Nephron (organoid): ENCODE measurements around the gene GAREM1.

Experiments
- H3K27ac Mint-ChIP-seq, 3 experiments: 2 replicates each; pipeline ENCODE4 v1.8.0; 2020; ENCODE audit warnings: mixed read lengths in 3 of 3, mild to moderate bottlenecking in 2 of 3, moderate library complexity in 1 of 3
- H3K27me3 Mint-ChIP-seq: 2 replicates; pipeline ENCODE4 v1.8.0; 2021; ENCODE audit warnings: low read depth, mild to moderate bottlenecking, moderate library complexity, mixed read lengths
- H3K36me3 Mint-ChIP-seq: 2 replicates; pipeline ENCODE4 v1.8.0; 2020; ENCODE audit warnings: low read depth, mixed read lengths
- H3K4me1 Mint-ChIP-seq: 2 replicates; pipeline ENCODE4 v1.8.0; 2020; ENCODE audit warnings: mixed read lengths
- H3K4me3 Mint-ChIP-seq, 3 experiments: 2 replicates each; pipeline ENCODE4 v1.8.0; 2020; ENCODE audit warnings: mild to moderate bottlenecking in 3 of 3, mixed read lengths in 3 of 3, moderate library complexity in 2 of 3
- H3K9me3 Mint-ChIP-seq: 2 replicates; pipeline ENCODE4 v1.8.0; 2020; ENCODE audit warnings: mixed read lengths
- CTCF ChIP-seq, 3 experiments: fragments of 200-600 bp; sonication (generic); IDR thresholded peaks; one replicate each; pipeline ENCODE4 v1.5.0; 2021; ENCODE audit warnings: antibody characterized with exemption in 3 of 3; ENCODE audit not compliant: unreplicated experiment in 3 of 3

Gene GAREM1

GRCh38 chr18:32290810-32291209 is 179.9 kb downstream of the GAREM1 start:
- Mint-ChIP-seq H3K36me3 (peaks cover 13% of the 10 kb centered on the region), H3K4me3 (no peak overlapping the region), H3K27me3 (no peaks in the 10 kb centered on the region), H3K4me1 (peaks cover 8% of the 10 kb centered on the region), H3K9me3 (no peaks in the 10 kb centered on the region), H3K27ac (no peak overlapping the region)
- no peak for TF ChIP-seq CTCF (IDR thresholded peaks at IDR 0.05; ENCODE audit: unreplicated experiment in 3 of 3)

GRCh38 chr18:32289483-32290075 is 181.1 kb downstream of the GAREM1 start:
- H3K27ac Mint-ChIP-seq = no peak overlapping the region
- H3K4me1 Mint-ChIP-seq = peaks cover 8% of the 10 kb centered on the region
- peak; percentile 50 to 57 (median 50) for TF ChIP-seq CTCF (IDR thresholded peaks at IDR 0.05; ENCODE audit: unreplicated experiment in 3 of 3)
- peaks cover 19% of the 10 kb centered on the region for H3K36me3 Mint-ChIP-seq
- no peak overlapping the region for H3K4me3 Mint-ChIP-seq
- no peaks in the 10 kb centered on the region for H3K27me3 Mint-ChIP-seq
- H3K9me3 Mint-ChIP-seq = no peaks in the 10 kb centered on the region

DNA sequence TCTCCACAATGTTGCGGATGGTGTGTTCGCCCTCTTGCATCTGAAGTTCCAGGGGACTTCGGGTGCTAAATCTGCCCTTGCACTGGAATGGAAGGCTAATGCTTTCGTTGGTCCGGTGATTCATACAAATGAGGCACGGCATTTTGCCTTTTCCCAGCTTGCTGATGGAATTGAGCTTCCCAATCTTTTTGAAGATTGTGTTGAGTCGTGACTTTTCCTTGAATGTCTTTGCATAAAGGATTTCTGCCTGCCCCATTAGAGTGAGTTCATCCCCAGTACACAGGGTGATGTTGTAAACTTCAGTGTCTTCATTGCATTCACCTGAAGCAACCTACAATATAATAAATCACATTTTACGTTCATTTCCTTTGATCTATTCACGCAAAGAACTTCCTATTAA is 182.8 kb downstream of the GAREM1 start:
- H3K36me3 Mint-ChIP-seq = peaks cover 19% of the 10 kb centered on the region
- H3K4me1 Mint-ChIP-seq = peaks cover 8% of the 10 kb centered on the region
- H3K9me3 Mint-ChIP-seq = no peaks in the 10 kb centered on the region
- TF ChIP-seq CTCF (IDR thresholded peaks at IDR 0.05; ENCODE audit: unreplicated experiment in 3 of 3) = no peak
- no peaks in the 10 kb centered on the region for H3K27me3 Mint-ChIP-seq
- H3K4me3 Mint-ChIP-seq = no peak overlapping the region
- peak overlapping the region in 1 of 3 experiments; percentile 17 for H3K27ac Mint-ChIP-seq

DNA sequence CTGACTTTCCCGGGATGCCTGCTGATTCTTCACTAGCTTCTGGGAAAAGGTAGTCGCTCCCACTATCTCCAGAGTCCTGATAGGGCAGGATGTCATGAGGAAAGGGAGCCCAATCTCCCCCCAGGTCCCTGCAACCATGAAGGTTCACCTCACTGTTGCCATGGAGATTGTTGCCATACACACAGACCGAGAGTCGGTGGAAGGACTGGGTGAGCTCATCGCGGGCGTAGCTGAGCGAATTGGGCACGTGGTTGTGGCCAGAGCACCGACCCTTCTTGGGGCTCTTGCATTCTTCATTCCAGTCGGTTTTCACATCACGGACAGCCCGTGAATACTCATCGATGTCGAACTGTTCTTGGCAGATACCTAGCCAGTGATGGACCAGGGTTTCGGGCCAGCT is 183.4 kb downstream of the GAREM1 start:
- Mint-ChIP-seq H3K9me3 (no peaks in the 10 kb centered on the region), H3K4me1 (peaks cover 8% of the 10 kb centered on the region), H3K27ac (peak overlapping the region in 2 of 3 experiments; percentile 71 to 75), H3K36me3 (peaks cover 19% of the 10 kb centered on the region), H3K27me3 (no peaks in the 10 kb centered on the region), H3K4me3 (no peak overlapping the region)
- no peak for TF ChIP-seq CTCF (IDR thresholded peaks at IDR 0.05; ENCODE audit: unreplicated experiment in 3 of 3)

- no peaks in the 10 kb centered on the region for H3K9me3 Mint-ChIP-seq
- H3K4me1 Mint-ChIP-seq = peaks cover 8% of the 10 kb centered on the region
- no peaks in the 10 kb centered on the region for H3K27me3 Mint-ChIP-seq
- H3K4me3 Mint-ChIP-seq = peak overlapping the region in 1 of 3 experiments; percentile 6
- TF ChIP-seq CTCF (IDR thresholded peaks at IDR 0.05; ENCODE audit: unreplicated experiment in 3 of 3) = no peak
- peaks cover 19% of the 10 kb centered on the region for H3K36me3 Mint-ChIP-seq
- H3K27ac Mint-ChIP-seq = peak overlapping the region; percentile 67 to 75 (median 71)
Observed at GRCh38 chr18:32286749-32287148, 183.9 kb downstream of the GAREM1 start.

- H3K36me3 Mint-ChIP-seq = peaks cover 26% of the 10 kb centered on the region
- no peak overlapping the region for H3K4me3 Mint-ChIP-seq
- TF ChIP-seq CTCF (IDR thresholded peaks at IDR 0.05; ENCODE audit: unreplicated experiment in 3 of 3) = no peak
- no peaks in the 10 kb centered on the region for H3K9me3 Mint-ChIP-seq
- peaks cover 8% of the 10 kb centered on the region for H3K4me1 Mint-ChIP-seq
- H3K27me3 Mint-ChIP-seq = no peaks in the 10 kb centered on the region
- no peak overlapping the region for H3K27ac Mint-ChIP-seq
Observed at GRCh38 chr18:32284284-32284683, 186.4 kb downstream of the GAREM1 start.
